ENCODE results near the gene CPT1A.

The CPT1A gene

DNA sequence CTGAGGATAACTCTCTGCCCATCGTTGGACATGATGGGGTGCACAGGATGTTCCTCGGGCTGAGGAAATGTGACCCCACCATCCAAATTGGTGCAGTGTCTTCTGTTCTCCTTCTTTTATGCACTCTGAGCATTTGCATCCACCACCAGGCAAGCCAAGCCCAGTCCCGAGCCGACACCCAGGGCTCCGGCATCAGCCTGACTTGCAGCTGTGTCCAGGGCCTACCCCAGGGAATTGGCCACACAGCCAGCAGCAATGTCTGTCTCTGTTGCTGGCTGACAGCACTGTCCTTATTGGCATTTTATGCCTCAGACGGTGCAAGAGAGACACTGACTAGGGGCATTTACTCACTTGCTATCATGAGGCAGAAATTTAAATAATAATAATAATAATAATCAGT lies 25.4 kb upstream of the CPT1A start:
- Histone ChIP-seq H3K36me3 (no peaks in the 10 kb centered on the region), H3K4me1 (ENCODE audit: control insufficient read depth in 1 of 2, insufficient read depth in 1 of 2, low read depth in 1 of 2, low read length in 1 of 2) (peaks cover 6 to 16% of the 10 kb centered on the region in 2 experiments), H3K9me3 (no peaks in the 10 kb centered on the region), H3K27ac (no peak overlapping the region), H3K4me3 (ENCODE audit: low read depth in 1 of 2, low read length in 1 of 2) (no peak overlapping the region), H3K27me3 (peaks cover 3% of the 10 kb centered on the region)
- no peak for TF ChIP-seq CTCF (IDR thresholded peaks at IDR 0.05)

- Histone ChIP-seq H3K27ac (no peak overlapping the region), H3K4me1 (ENCODE audit: control insufficient read depth in 1 of 2, insufficient read depth in 1 of 2, low read depth in 1 of 2, low read length in 1 of 2) (peaks cover 0 to 9% of the 10 kb centered on the region in 2 experiments), H3K27me3 (no peaks in the 10 kb centered on the region), H3K4me3 (ENCODE audit: low read depth in 1 of 2, low read length in 1 of 2) (no peak overlapping the region), H3K36me3 (no peaks in the 10 kb centered on the region), H3K9me3 (no peaks in the 10 kb centered on the region)
- no peak for TF ChIP-seq CTCF (IDR thresholded peaks at IDR 0.05)
Observed at GRCh38 chr11:68865241-68865640, 23.5 kb upstream of the CPT1A start.

- no peaks in the 10 kb centered on the region for H3K4me1 ChIP-seq (ENCODE audit: control insufficient read depth in 1 of 2, insufficient read depth in 1 of 2, low read depth in 1 of 2, low read length in 1 of 2)
- H3K27ac ChIP-seq: no peak overlapping the region
- no peaks in the 10 kb centered on the region for H3K36me3 ChIP-seq
- no peaks in the 10 kb centered on the region for H3K27me3 ChIP-seq
- no peak for TF ChIP-seq CTCF (IDR thresholded peaks at IDR 0.05)
- no peak overlapping the region for H3K4me3 ChIP-seq (ENCODE audit: low read depth in 1 of 2, low read length in 1 of 2)
- H3K9me3 ChIP-seq: no peaks in the 10 kb centered on the region
Observed at GRCh38 chr11:68863553-68864265, 22.0 kb upstream of the CPT1A start.

GRCh38 chr11:68862421-68862820 lies 20.7 kb upstream of the CPT1A start:
- Histone ChIP-seq H3K9me3 (no peaks in the 10 kb centered on the region), H3K27me3 (no peaks in the 10 kb centered on the region), H3K4me3 (ENCODE audit: low read depth in 1 of 2, low read length in 1 of 2) (no peak overlapping the region), H3K4me1 (ENCODE audit: control insufficient read depth in 1 of 2, insufficient read depth in 1 of 2, low read depth in 1 of 2, low read length in 1 of 2) (no peaks in the 10 kb centered on the region), H3K36me3 (no peaks in the 10 kb centered on the region), H3K27ac (no peak overlapping the region)
- no peak for TF ChIP-seq CTCF (IDR thresholded peaks at IDR 0.05)

DNA sequence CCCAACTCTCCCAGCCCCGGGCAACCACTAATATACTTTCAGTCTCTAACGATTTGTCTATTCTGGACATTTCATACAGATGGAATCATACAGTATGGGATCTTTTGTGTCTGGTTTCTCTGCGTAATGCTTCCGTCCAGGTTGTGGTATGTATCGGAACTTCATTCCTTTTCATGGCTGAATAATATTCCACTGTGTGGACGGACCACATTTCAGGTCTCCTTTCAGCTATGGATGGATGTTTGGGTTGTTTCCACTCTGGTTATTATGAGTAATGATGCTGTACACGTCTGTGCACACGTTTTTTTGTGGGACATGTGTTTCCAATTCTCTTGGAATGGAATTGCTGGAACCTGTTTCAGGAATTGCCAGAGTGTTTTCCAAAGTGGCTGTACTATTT lies 17.4 kb upstream of the CPT1A start:
- Histone ChIP-seq H3K4me1 (ENCODE audit: control insufficient read depth in 1 of 2, insufficient read depth in 1 of 2, low read depth in 1 of 2, low read length in 1 of 2) (peaks cover 14 to 15% of the 10 kb centered on the region in 2 experiments), H3K9me3 (no peaks in the 10 kb centered on the region), H3K27me3 (peaks cover 13% of the 10 kb centered on the region), H3K27ac (no peak overlapping the region), H3K36me3 (no peaks in the 10 kb centered on the region), H3K4me3 (ENCODE audit: low read depth in 1 of 2, low read length in 1 of 2) (no peak overlapping the region)
- TF ChIP-seq CTCF (IDR thresholded peaks at IDR 0.05): no peak

All from neutrophil (primary cell).